HG03280 (cell line): ENCODE data around the gene PPP3CA.

Experiments used
- ATAC-seq: cut with Tn5 transposase; IDR thresholded peaks from one replicate; pipeline ENCODE4 v1.9.1; 2021; ENCODE audit warnings: mild to moderate bottlenecking, moderate library complexity; ENCODE audit not compliant: unreplicated experiment

Gene PPP3CA

GRCh38 chr4:101332424-101332823 is 14.9 kb downstream of the PPP3CA start:
- no peak for ATAC-seq

GRCh38 chr4:101331017-101331416 is 16.3 kb downstream of the PPP3CA start:
- ATAC-seq, result no peak

GRCh38 chr4:101329592-101329991 is 17.7 kb downstream of the PPP3CA start:
- ATAC-seq, result no peak

- ATAC-seq, result peak; percentile 86
Measured at GRCh38 chr4:101328063-101328602, 19.2 kb downstream of the PPP3CA start.

- no peak for ATAC-seq
Measured at GRCh38 chr4:101326576-101326975, 20.8 kb downstream of the PPP3CA start.

- no peak for ATAC-seq
Measured at GRCh38 chr4:101322743-101323142, 24.6 kb downstream of the PPP3CA start.

- ATAC-seq, result no peak
Measured at GRCh38 chr4:101321481-101322042, 25.8 kb downstream of the PPP3CA start.

GRCh38 chr4:101315786-101316185 is 31.5 kb downstream of the PPP3CA start:
- ATAC-seq, result no peak

- no peak for ATAC-seq
Measured at GRCh38 chr4:101315041-101315440, 32.3 kb downstream of the PPP3CA start.

- ATAC-seq, result no peak
Measured at GRCh38 chr4:101309925-101310324, 37.4 kb downstream of the PPP3CA start.

GRCh38 chr4:101307899-101308298 is 39.4 kb downstream of the PPP3CA start:
- no peak for ATAC-seq

- ATAC-seq, result peak; percentile 20
Measured at GRCh38 chr4:101306764-101307615, 40.3 kb downstream of the PPP3CA start.

GRCh38 chr4:101306225-101306624 is 41.1 kb downstream of the PPP3CA start:
- ATAC-seq, result peak; percentile 60

- no peak for ATAC-seq
Measured at GRCh38 chr4:101304916-101305315, 42.4 kb downstream of the PPP3CA start.

- ATAC-seq, result no peak
Measured at GRCh38 chr4:101299899-101300540, 47.3 kb downstream of the PPP3CA start.

- no peak for ATAC-seq
Measured at GRCh38 chr4:101299021-101299420, 48.3 kb downstream of the PPP3CA start.

- ATAC-seq, result no peak
Measured at GRCh38 chr4:101295691-101296090, 51.6 kb downstream of the PPP3CA start.

GRCh38 chr4:101294597-101294996 is 52.7 kb downstream of the PPP3CA start:
- no peak for ATAC-seq

GRCh38 chr4:101292901-101293300 is 54.4 kb downstream of the PPP3CA start:
- no peak for ATAC-seq

GRCh38 chr4:101292214-101292613 is 55.1 kb downstream of the PPP3CA start:
- no peak for ATAC-seq

- ATAC-seq, result no peak
Measured at GRCh38 chr4:101291198-101291597, 56.1 kb downstream of the PPP3CA start.

- ATAC-seq, result no peak
Measured at GRCh38 chr4:101290654-101291053, 56.7 kb downstream of the PPP3CA start.
